Heart left ventricle (tissue), 13 donors: ENCODE data around the gene HAUS3.

Source experiments
- CTCF ChIP-seq, 12 donors: fragments of 200-600 bp; sonication (generic) in 4 of 12; IDR thresholded peaks; one replicate each; pipeline versions ENCODE4 v1.5.0 to v1.8.0; 2018 to 2022; ENCODE audit warnings: antibody characterized with exemption in 12 of 12, mild to moderate bottlenecking in 5 of 12
- POLR2A ChIP-seq, 2 donors: fragments of 450-650 bp; IDR thresholded peaks; one replicate each; pipeline ENCODE4 v1.6.1; 2017; ENCODE audit warnings: antibody characterized with exemption in 2 of 2, mild to moderate bottlenecking in 2 of 2, moderate library complexity in 2 of 2
- donor health status: ischemic (EF 13 %, LVEDD 7.1; RV severe dilation, severe dysfunction).
- donor health status: DM: no; HTN: yes; CAD: no.
- donor health status: DM: no; HTN: no; CAD: no.
- donor health status: ischemic (EF 25% LVEDD 6.9; RV normal size, moderate dysfunction).
- donor health status: ischemic (EF 25% LVEDD 5.7; RV mildly dilated, moderate dysfunction).
- donor health status: ischemic (EF 35%, LVEDD 5.7; RV mildly dilated, moderate dysfunction).
- donor health status: nonischemic (EF 11% LVEDD 7.7; RV severe dilation, severe dysfunction).
- donor health status: DM: yes; HTN: yes; CAD: no.
- donor health status: PGD.
- donor health status: ischemic (EF 29% LVEDD 5.4; RV normal size, mild dysfunction).
- donor health status: nonischemic (EF 23%, LVEDD 6.1; RV moderate dilation, normal function).

- no peak for TF ChIP-seq CTCF (IDR thresholded peaks at IDR 0.05)
- no peak for TF ChIP-seq POLR2A (IDR thresholded peaks at IDR 0.05)
Measured at GRCh38 chr4:2275546-2276251, 33.8 kb upstream of the HAUS3 start.
